Neutrophil (primary cell): ENCODE measurements around the gene KLHL7.

ENCODE experiments used
- H3K27ac ChIP-seq: fragments of 200-600 bp; sonication (generic); 2 replicates; pipeline ENCODE4 v1.5.1; 2016; ENCODE audit warnings: mild to moderate bottlenecking, moderate library complexity
- H3K27me3 ChIP-seq: fragments of 200-600 bp; sonication (generic); 2 replicates; pipeline ENCODE4 v1.6.0; 2016; ENCODE audit warnings: mild to moderate bottlenecking
- H3K36me3 ChIP-seq: fragments of 200-600 bp; sonication (generic); 2 replicates; pipeline ENCODE4 v1.5.1; 2017
- H3K4me1 ChIP-seq, 2 experiments: fragments of 200-600 bp in 1 of 2; sonication (generic) in 1 of 2; 1 replicate in 1 of 2; 2 replicates in 1 of 2; pipeline versions ENCODE4 v1.5.1 to v1.6.1; 2013 to 2016; ENCODE audit warnings: low read depth in 1 of 2, low read length in 1 of 2, mild to moderate bottlenecking in 1 of 2, moderate library complexity in 1 of 2; ENCODE audit not compliant: control insufficient read depth in 1 of 2, insufficient read depth in 1 of 2
- H3K4me3 ChIP-seq, 2 experiments: fragments of 200-600 bp in 1 of 2; sonication (generic) in 1 of 2; 1 replicate in 1 of 2; 2 replicates in 1 of 2; pipeline ENCODE4 v1.5.1; 2013 to 2016; ENCODE audit warnings: low read depth in 1 of 2, low read length in 1 of 2, mild to moderate bottlenecking in 1 of 2, moderate library complexity in 1 of 2
- H3K9me3 ChIP-seq: fragments of 200-600 bp; sonication (generic); 2 replicates; pipeline ENCODE4 v1.5.1; 2016
- TF ChIP-seq, protein P1 (sequence below): fragments of 200-600 bp; sonication (generic); IDR thresholded peaks from 2 replicates; pipeline ENCODE4 v1.5.1; 2016; ENCODE audit warnings: antibody characterized with exemption

The KLHL7 gene

DNA sequence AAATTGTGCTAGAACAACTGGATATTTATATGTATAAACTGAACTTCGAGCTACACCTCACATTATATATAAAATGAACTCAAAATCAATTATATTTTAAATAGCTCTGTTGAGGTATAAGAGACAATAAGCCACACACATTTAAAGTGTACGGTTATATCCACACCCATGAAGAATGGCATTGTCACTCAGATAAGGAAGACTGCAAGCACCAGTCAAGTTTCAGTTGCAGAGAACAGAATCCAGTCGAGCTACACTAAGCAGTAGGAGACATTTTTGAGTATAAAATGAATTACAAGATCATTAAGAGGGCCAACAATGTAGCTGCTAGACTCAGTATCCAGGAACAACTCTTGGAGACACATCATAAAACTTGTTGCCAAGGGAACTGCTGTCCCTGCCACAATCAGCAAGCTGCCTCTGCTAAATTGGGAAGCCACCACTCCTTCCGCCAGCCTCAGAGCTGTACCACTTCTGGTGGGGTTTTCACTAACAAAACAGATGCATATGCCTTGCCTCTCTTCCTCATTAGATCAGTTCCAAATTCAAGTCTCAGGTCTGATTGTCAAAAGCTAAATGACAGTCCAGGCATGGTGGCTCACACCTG, 121.4 kb downstream of the KLHL7 start:
- peaks cover 9% of the 10 kb centered on the region for H3K27me3 ChIP-seq
- no peak overlapping the region for H3K27ac ChIP-seq
- H3K9me3 ChIP-seq = no peaks in the 10 kb centered on the region
- no peak overlapping the region for H3K4me3 ChIP-seq
- TF ChIP-seq, protein P1, sequence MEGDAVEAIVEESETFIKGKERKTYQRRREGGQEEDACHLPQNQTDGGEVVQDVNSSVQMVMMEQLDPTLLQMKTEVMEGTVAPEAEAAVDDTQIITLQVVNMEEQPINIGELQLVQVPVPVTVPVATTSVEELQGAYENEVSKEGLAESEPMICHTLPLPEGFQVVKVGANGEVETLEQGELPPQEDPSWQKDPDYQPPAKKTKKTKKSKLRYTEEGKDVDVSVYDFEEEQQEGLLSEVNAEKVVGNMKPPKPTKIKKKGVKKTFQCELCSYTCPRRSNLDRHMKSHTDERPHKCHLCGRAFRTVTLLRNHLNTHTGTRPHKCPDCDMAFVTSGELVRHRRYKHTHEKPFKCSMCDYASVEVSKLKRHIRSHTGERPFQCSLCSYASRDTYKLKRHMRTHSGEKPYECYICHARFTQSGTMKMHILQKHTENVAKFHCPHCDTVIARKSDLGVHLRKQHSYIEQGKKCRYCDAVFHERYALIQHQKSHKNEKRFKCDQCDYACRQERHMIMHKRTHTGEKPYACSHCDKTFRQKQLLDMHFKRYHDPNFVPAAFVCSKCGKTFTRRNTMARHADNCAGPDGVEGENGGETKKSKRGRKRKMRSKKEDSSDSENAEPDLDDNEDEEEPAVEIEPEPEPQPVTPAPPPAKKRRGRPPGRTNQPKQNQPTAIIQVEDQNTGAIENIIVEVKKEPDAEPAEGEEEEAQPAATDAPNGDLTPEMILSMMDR = no peak
- H3K36me3 ChIP-seq = no peaks in the 10 kb centered on the region
- H3K4me1 ChIP-seq = no peaks in the 10 kb centered on the region
